Fibroblast of the aortic adventitia (primary cell): Measurements from ENCODE around the gene ABHD18. TPM values are rescaled to one million over a fixed set of nuclear protein-coding genes. Genes with fewer than 3 reads are reported as not detected.
A peak's percentile ranks its signal among the peaks of the same experiment; 100 is the strongest.
"Not testable (repeated sequence)": the region's sequence is repeated elsewhere in the genome, so short reads cannot be mapped to it uniquely, and the experiment has no call there.

Source experiments
- DNase-seq: peaks from one replicate; pipeline ENCODE4 v3.0.0-alpha.2; 2010; ENCODE audit warnings: low read depth
- H3K4me3 ChIP-seq: 2 replicates; pipeline ENCODE4 v1.5.1; 2011; ENCODE audit warnings: low read depth, mild to moderate bottlenecking, control low read depth, low read length, moderate library complexity
- CTCF ChIP-seq: IDR thresholded peaks from 2 replicates; pipeline ENCODE4 v1.5.1; 2011; ENCODE audit warnings: mild to moderate bottlenecking, low read length, control low read depth, inconsistent platforms; ENCODE audit not compliant: insufficient read depth
- total RNA-seq: library from RNA; depleted of rRNA; stranded (reverse); fragments of >200 nt; gene quantifications from 2 replicates; pipeline ENCODE4 v1.2.3, GENCODE V29; 2012; ENCODE audit warnings: low replicate concordance

ABHD18 gene
- total RNA-seq, 1 donor: 6.0 TPM

GRCh38 chr4:127975121-127975770, 10.0 kb downstream of the ABHD18 start:
- DNase-seq: peak; percentile 6
- H3K4me3 ChIP-seq: no peak overlapping the region
- no peak for TF ChIP-seq CTCF

DNA sequence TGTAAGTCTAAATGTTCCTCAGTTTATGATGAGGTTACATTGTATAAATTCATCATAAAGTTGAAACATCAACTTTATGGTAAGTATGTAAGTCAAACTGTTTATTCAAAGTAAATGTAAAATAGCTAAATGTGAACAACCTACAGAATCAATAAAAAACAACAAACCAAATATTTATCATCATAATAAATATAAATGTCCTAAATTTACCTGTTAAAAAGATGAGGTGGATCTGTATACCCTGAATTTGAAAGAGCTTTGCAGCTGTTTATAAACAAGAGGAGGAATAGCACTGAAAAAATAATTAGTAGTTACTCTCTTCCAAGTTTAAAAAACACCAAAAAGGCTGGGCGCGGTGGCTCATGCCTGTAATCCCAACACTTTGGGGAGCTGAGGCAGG, 13.7 kb downstream of the ABHD18 start:
- H3K4me3 ChIP-seq: no peak overlapping the region
- no peak for TF ChIP-seq CTCF
- no peak for DNase-seq

DNA sequence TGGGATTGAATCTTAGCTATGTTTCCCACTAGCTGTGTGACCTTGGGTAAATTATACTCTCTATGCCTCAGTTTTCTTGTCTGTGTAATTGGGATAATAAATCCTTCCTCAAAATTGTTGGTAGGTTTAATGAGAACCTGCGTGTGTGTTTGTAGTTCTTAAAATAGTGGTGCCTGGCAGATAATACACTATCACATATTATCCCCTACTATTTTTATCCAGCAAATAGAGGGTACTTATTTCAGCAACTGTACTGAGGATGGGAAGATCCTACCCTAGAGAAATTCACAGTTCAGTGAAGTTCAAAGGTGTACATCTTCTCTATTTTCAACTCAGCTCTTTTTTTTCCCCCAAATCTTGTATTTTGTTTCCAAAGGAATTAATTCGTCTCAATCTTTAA, 17.2 kb downstream of the ABHD18 start:
- no peak overlapping the region for H3K4me3 ChIP-seq
- no peak for TF ChIP-seq CTCF
- no peak for DNase-seq

GRCh38 chr4:127985989-127986388, 20.8 kb downstream of the ABHD18 start:
- no peak for DNase-seq
- H3K4me3 ChIP-seq: no peak overlapping the region
- no peak for TF ChIP-seq CTCF

- no peak for TF ChIP-seq CTCF
- H3K4me3 ChIP-seq: no peak overlapping the region
- no peak for DNase-seq
Observed at GRCh38 chr4:127988638-127989037, 23.4 kb downstream of the ABHD18 start.

GRCh38 chr4:127993151-127993550, 27.9 kb downstream of the ABHD18 start:
- no peak for DNase-seq
- TF ChIP-seq CTCF: no peak
- no peak overlapping the region for H3K4me3 ChIP-seq

DNA sequence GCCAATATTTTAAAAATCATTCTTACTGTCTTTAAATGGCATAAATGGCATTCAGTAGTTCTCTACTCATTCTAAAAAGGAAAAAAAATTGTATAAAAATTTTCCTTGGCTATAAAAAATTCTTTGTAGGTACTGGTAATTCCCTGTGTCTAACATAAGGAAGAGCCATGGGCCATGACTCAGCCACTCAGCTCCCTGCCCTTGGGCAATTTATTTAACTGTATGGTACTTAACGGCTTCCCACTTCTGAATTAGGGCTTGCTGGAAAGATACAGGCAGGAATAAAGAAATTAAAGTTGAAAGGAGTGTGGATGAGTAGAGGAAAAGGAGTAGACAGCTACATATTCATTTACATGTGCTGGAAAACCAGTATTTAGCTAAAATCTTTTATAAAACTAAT, 30.6 kb downstream of the ABHD18 start:
- no peak for TF ChIP-seq CTCF
- no peak overlapping the region for H3K4me3 ChIP-seq
- no peak for DNase-seq

DNA sequence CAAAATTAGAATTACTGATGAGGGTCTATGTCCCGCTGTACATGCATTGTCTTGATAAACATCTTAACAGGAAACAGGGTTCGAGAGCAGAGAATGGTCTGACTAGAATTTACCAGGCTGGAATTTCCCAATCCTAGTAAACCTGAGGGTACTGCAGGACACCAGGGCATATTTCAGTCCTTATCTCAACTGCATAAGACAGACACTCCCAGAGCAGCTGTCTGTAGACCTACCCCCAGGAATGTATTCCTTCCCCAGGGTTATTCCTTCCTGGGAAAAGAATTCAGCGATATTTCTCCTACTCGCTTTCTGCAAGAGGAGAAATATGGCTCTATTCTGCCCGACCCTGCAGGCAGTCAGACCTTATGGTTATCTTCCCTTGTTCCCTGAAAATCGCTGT, 31.3 kb downstream of the ABHD18 start:
- H3K4me3 ChIP-seq, DNase-seq: not testable (repeated sequence)
